SH-SY5Y (cell line): ENCODE results near the gene ADNP.

Experiments used
- GATA2 ChIP-seq: IDR thresholded peaks from 2 replicates; pipeline ENCODE4 v1.6.1; 2011; ENCODE audit warnings: mild to moderate bottlenecking, low read depth, low read length
- GATA3 ChIP-seq: IDR thresholded peaks from 2 replicates; pipeline ENCODE4 v1.6.1; 2011; ENCODE audit warnings: low read depth, mild to moderate bottlenecking, low read length, moderate library complexity

Gene ADNP

GRCh38 chr20:50844430-50845100 is 86.7 kb downstream of the ADNP start:
- TF ChIP-seq GATA3 (no peak), GATA2 (no peak)

GRCh38 chr20:50843331-50844276 is 87.6 kb downstream of the ADNP start:
- no peak for TF ChIP-seq GATA3
- no peak for TF ChIP-seq GATA2

DNA sequence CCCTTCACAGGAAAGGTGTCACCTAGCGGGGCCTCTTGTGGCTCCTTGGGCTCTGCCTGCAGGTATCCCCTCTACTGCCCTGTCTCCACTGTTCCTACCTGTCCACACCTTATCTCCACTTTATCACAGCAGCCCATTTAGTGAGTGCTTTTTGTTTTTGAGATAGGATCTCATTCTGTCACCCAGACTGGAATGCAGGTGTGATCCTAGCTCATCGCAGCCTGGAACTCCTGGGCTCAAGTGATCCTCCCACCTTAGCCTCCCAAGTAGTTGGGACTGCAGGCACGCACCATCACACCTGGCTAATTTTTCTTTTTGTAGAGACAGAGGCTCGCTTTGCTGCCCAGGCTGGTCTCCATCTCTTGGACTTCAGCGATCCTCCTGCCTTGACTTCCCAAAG is 88.4 kb downstream of the ADNP start:
- TF ChIP-seq GATA3 (no peak), GATA2 (no peak)
